Astrocyte (in vitro differentiated cells and primary cell): ENCODE measurements around the gene HRAS. TPM values are rescaled to one million over a fixed set of nuclear protein-coding genes. Genes with fewer than 3 reads are reported as not detected.

Source experiments
- DNase-seq: peaks from one replicate; pipeline ENCODE4 v3.0.0-alpha.2; 2010; ENCODE audit warnings: low read depth
- FAIRE-seq: peaks from 2 replicates; lab custom pipeline; 2011; peaks lifted over from hg19 to GRCh38; lab: Jason Lieb, UNC
- H2AFZ ChIP-seq: 2 replicates; pipeline ENCODE4 v1.6.0; 2012; ENCODE audit warnings: low read depth, low read length, inconsistent platforms
- H3K27ac ChIP-seq: 2 replicates; pipeline ENCODE4 v1.5.1; 2011; ENCODE audit warnings: low read depth, low read length, inconsistent platforms
- H3K27me3 ChIP-seq: 2 replicates; pipeline ENCODE4 v1.6.0; 2011; ENCODE audit warnings: low read length, inconsistent platforms; ENCODE audit not compliant: insufficient read depth
- H3K36me3 ChIP-seq: 2 replicates; pipeline ENCODE4 v1.5.1; 2011; ENCODE audit warnings: low read length, inconsistent platforms; ENCODE audit not compliant: insufficient read depth
- H3K4me1 ChIP-seq: 2 replicates; pipeline ENCODE4 v1.5.1; 2011; ENCODE audit warnings: low read length, inconsistent platforms; ENCODE audit not compliant: insufficient read depth
- H3K4me2 ChIP-seq: 2 replicates; pipeline ENCODE4 v1.6.0; 2012; ENCODE audit warnings: low read length, inconsistent platforms
- H3K4me3 ChIP-seq: 2 replicates; pipeline ENCODE4 v1.5.1; 2011; ENCODE audit warnings: low read depth, mild to moderate bottlenecking, low read length, inconsistent platforms; ENCODE audit not compliant: insufficient read depth
- H3K79me2 ChIP-seq: 2 replicates; pipeline ENCODE4 v1.6.0; 2012; ENCODE audit warnings: mild to moderate bottlenecking, low read length, inconsistent platforms; ENCODE audit not compliant: insufficient read depth
- H3K9ac ChIP-seq: 2 replicates; pipeline ENCODE4 v1.6.0; 2012; ENCODE audit warnings: mild to moderate bottlenecking, low read length, inconsistent platforms
- H3K9me3 ChIP-seq: 2 replicates; pipeline ENCODE4 v1.5.1; 2012; ENCODE audit warnings: low read depth, mild to moderate bottlenecking, low read length, inconsistent platforms; ENCODE audit not compliant: insufficient read depth
- H4K20me1 ChIP-seq: 2 replicates; pipeline ENCODE4 v1.6.0; 2012; ENCODE audit warnings: low read length, inconsistent platforms; ENCODE audit not compliant: insufficient read depth
- H3K27ac Mint-ChIP-seq: one replicate; pipeline ENCODE4 v1.8.0; 2021; ENCODE audit warnings: mild to moderate bottlenecking, mixed read lengths; ENCODE audit not compliant: unreplicated experiment
- H3K27me3 Mint-ChIP-seq: one replicate; pipeline ENCODE4 v1.8.0; 2021; ENCODE audit warnings: low read depth, mixed read lengths; ENCODE audit not compliant: unreplicated experiment
- H3K36me3 Mint-ChIP-seq: one replicate; pipeline ENCODE4 v1.8.0; 2021; ENCODE audit warnings: low read depth, mixed read lengths; ENCODE audit not compliant: unreplicated experiment
- H3K4me1 Mint-ChIP-seq: one replicate; pipeline ENCODE4 v1.8.0; 2021; ENCODE audit warnings: low read depth, mixed read lengths; ENCODE audit not compliant: unreplicated experiment
- H3K4me3 Mint-ChIP-seq: one replicate; pipeline ENCODE4 v1.8.0; 2021; ENCODE audit warnings: mild to moderate bottlenecking, moderate library complexity, mixed read lengths; ENCODE audit not compliant: unreplicated experiment
- H3K9me3 Mint-ChIP-seq: one replicate; pipeline ENCODE4 v1.8.0; 2021; ENCODE audit warnings: mild to moderate bottlenecking, mixed read lengths; ENCODE audit not compliant: unreplicated experiment
- CTCF ChIP-seq: IDR thresholded peaks from 2 replicates; pipeline ENCODE4 v1.5.1; 2011; ENCODE audit warnings: low read depth, mild to moderate bottlenecking, inconsistent platforms, low read length, moderate library complexity; ENCODE audit not compliant: insufficient read depth
- EZH2 ChIP-seq: IDR thresholded peaks from 2 replicates; pipeline ENCODE4 v1.6.1; 2012; ENCODE audit warnings: mild to moderate bottlenecking, low read length, inconsistent platforms; ENCODE audit not compliant: insufficient read depth
- total RNA-seq: library from RNA; stranded (reverse); gene quantifications from 2 replicates; pipeline ENCODE4 v1.2.1, GENCODE V29; 2021

The HRAS gene
- total RNA-seq, 1 donor from 2014 or later = 84.2 TPM

- H3K9me3 ChIP-seq = no peaks in the 10 kb centered on the region
- H3K4me3 Mint-ChIP-seq = no peak overlapping the region
- no peak overlapping the region for H3K27ac Mint-ChIP-seq
These were observed 20.2 kb downstream of the HRAS start for GRCh38 chr11:515131-515530.

GRCh38 chr11:514606-515005, 20.8 kb downstream of the HRAS start:
- Histone ChIP-seq H3K4me2 (no peak overlapping the region), H3K36me3 (peaks cover 6% of the 10 kb centered on the region), H2AFZ (no peak overlapping the region), H3K4me1 (no peaks in the 10 kb centered on the region), H3K9me3 (no peaks in the 10 kb centered on the region), H3K27ac (no peak overlapping the region), H3K27me3 (no peaks in the 10 kb centered on the region), H4K20me1 (no peaks in the 10 kb centered on the region), H3K4me3 (no peak overlapping the region), H3K79me2 (peaks cover 3% of the 10 kb centered on the region), H3K9ac (no peak overlapping the region)
- H3K4me1 Mint-ChIP-seq = no peaks in the 10 kb centered on the region
- no peak for FAIRE-seq
- no peak for TF ChIP-seq CTCF
- TF ChIP-seq EZH2 = no peak
- no peak for DNase-seq
- H3K9me3 Mint-ChIP-seq = peaks cover 11% of the 10 kb centered on the region
- no peak overlapping the region for H3K27ac Mint-ChIP-seq
- no peaks in the 10 kb centered on the region for H3K27me3 Mint-ChIP-seq
- peaks cover 29% of the 10 kb centered on the region for H3K36me3 Mint-ChIP-seq
- H3K4me3 Mint-ChIP-seq = no peak overlapping the region

More at GRCh38 chr11:515131-515530, 20.2 kb downstream of the HRAS start:
- Histone ChIP-seq H2AFZ (no peak overlapping the region), H3K4me1 (no peaks in the 10 kb centered on the region), H3K9ac (no peak overlapping the region), H4K20me1 (no peaks in the 10 kb centered on the region), H3K36me3 (peaks cover 6% of the 10 kb centered on the region), H3K4me3 (no peak overlapping the region), H3K4me2 (no peak overlapping the region), H3K27ac (no peak overlapping the region), H3K79me2 (no peaks in the 10 kb centered on the region), H3K27me3 (no peaks in the 10 kb centered on the region)
- H3K4me1 Mint-ChIP-seq = no peaks in the 10 kb centered on the region
- peaks cover 11% of the 10 kb centered on the region for H3K9me3 Mint-ChIP-seq
- no peak for FAIRE-seq
- H3K36me3 Mint-ChIP-seq = peaks cover 29% of the 10 kb centered on the region
- H3K27me3 Mint-ChIP-seq = no peaks in the 10 kb centered on the region
- no peak for DNase-seq
- TF ChIP-seq EZH2 (no peak), CTCF (no peak)

GRCh38 chr11:512761-513595, 22.4 kb downstream of the HRAS start:
- Histone ChIP-seq H4K20me1 (peaks cover 2% of the 10 kb centered on the region), H3K27ac (no peak overlapping the region), H3K4me3 (no peak overlapping the region), H3K4me2 (no peak overlapping the region), H3K9ac (no peak overlapping the region), H3K9me3 (no peaks in the 10 kb centered on the region), H3K79me2 (peaks cover 9% of the 10 kb centered on the region), H3K4me1 (peaks cover 3% of the 10 kb centered on the region), H2AFZ (no peak overlapping the region), H3K27me3 (no peaks in the 10 kb centered on the region), H3K36me3 (peaks cover 6% of the 10 kb centered on the region)
- Mint-ChIP-seq H3K4me3 (peak overlapping the region; percentile 60), H3K27me3 (no peaks in the 10 kb centered on the region), H3K4me1 (no peaks in the 10 kb centered on the region), H3K36me3 (peaks cover 29% of the 10 kb centered on the region), H3K9me3 (peaks cover 11% of the 10 kb centered on the region), H3K27ac (no peak overlapping the region)
- FAIRE-seq = no peak
- no peak for DNase-seq
- TF ChIP-seq EZH2 (no peak), CTCF (no peak)
